Pancreas (tissue), 10 donors: Measurements from ENCODE around the gene NEUROG3. TPM values are rescaled to one million over a fixed set of nuclear protein-coding genes. Genes with fewer than 3 reads are reported as not detected.
A peak's percentile ranks its signal among the peaks of the same experiment; 100 is the strongest.

Source experiments
- ATAC-seq, 4 donors: fragments of 200-7000 bp; cut with Tn5 transposase; one replicate each; pipeline versions ENCODE4 v1.8.0 to v1.9.1; 2020; ENCODE audit warnings: mild to moderate bottlenecking in 4 of 4, moderate library complexity in 4 of 4
- DNase-seq, 6 donors: peaks; one replicate each; pipeline ENCODE4 v3.0.0-alpha.2; 2020
- FAIRE-seq: peaks from 2 replicates; lab custom pipeline; 2012; peaks lifted over from hg19 to GRCh38; lab: Jason Lieb, UNC
- H3K27ac ChIP-seq, 4 donors: fragments of 200-600 bp; sonication (generic); 1 replicate in 3 of 4; 2 replicates in 1 of 4; pipeline versions ENCODE4 v1.5.0 to v1.8.0; 2020
- H3K27me3 ChIP-seq, 4 donors: fragments of 200-600 bp; one replicate each; pipeline ENCODE4 v1.8.0; 2021
- H3K36me3 ChIP-seq, 3 donors: fragments of 200-600 bp; sonication (generic) in 1 of 3; one replicate each; pipeline versions ENCODE4 v1.5.0 to v1.8.0; 2020 to 2021
- H3K4me1 ChIP-seq, 3 donors: fragments of 200-600 bp; one replicate each; pipeline ENCODE4 v1.8.0; 2021
- H3K4me3 ChIP-seq, 4 donors: fragments of 200-600 bp; sonication (generic) in 2 of 4; one replicate each; pipeline versions ENCODE4 v1.5.0 to v1.8.0; 2020 to 2021
- H3K9me3 ChIP-seq, 4 donors: fragments of 200-600 bp; one replicate each; pipeline ENCODE4 v1.8.0; 2021
- WGBS, 2 donors: extraction: QIAGEN DNeasy Blood & Tissue Kit; methylation state at CpG; one replicate each; pipeline ENCODE4 v1.1.7; 2013; 5-methylcytosine and 5-hydroxymethylcytosine counted together
- intact Hi-C, 3 donors: fragments of 100-400 bp; cut with DNase I; formaldehyde crosslinking; loops; one replicate each; pipeline versions ENCODE4 v1.11.1 to v1.14.2; 2022
- polyA plus RNA-seq, 2 donors: library from polyadenylated mRNA; stranded (reverse); fragments of 200-250 nt; gene quantifications; one replicate each; pipeline ENCODE4 v1.2.3, GENCODE V29; 2013
- total RNA-seq, 6 donors: library from RNA; stranded (reverse); fragmentation: NEBNext Ultra II Directional in 4 of 6; extraction: Animal tissue kit (Norgen Biotek cat#: 25700) in 4 of 6; gene quantifications; one replicate each; pipeline versions ENCODE4 v1.2.1 to v1.2.4, GENCODE V29; 2021 to 2023
- TF ChIP-seq, protein P1 (sequence below), 4 donors: fragments of 200-600 bp; sonication (generic) in 3 of 4; IDR thresholded peaks; one replicate each; pipeline versions ENCODE4 v1.5.0 to v1.8.0; 2021; ENCODE audit warnings: antibody characterized with exemption in 4 of 4
- donor health status: healthy with polysubstance abuse.
- donor health status: DM: no; HTN: no; CAD: no; lungs with moderate emphysema.
- donor health status: DM: no; HTN: no; CAD: no.
- donor health status: control.
- donor health status: control.
- donor health status: Bipolar disorder and iron deficiency.
- donor health status: DM: yes; HTN: yes; CAD: no.
- donor health status: DM: no; HTN: no; CAD: no.
- donor health status: DM: no; HTN: no; CAD: no.
- donor health status: DM: yes; HTN: yes; CAD: no.

The NEUROG3 gene
- total and polyA plus RNA-seq, 8 donors, result 0.20 TPM; not detected in 7

DNA sequence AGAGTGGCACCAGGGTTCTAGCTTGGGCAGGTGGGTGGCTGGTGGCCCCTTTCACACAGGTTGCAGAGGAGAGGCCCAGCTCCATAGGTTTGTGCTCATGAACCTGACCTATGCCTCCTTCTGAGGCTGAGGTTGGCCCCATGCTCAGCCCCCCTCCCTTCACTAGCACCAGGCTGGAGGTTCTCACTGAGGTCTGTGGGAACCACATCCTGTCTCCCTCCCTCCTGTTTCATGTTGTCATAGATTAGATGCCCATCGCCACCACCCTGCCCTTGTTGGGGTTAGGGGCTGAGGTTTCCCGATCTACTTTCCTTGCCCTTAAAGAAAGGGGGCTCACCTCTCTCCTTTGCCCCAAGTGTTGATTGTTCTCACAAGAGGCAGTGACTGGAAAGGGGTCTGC lies 14.7 kb downstream of the NEUROG3 start:
- FAIRE-seq, result no peak
- no peak for DNase-seq
- Histone ChIP-seq H3K9me3 (no peaks in the 10 kb centered on the region), H3K36me3 (no peaks in the 10 kb centered on the region), H3K27me3 (no peaks in the 10 kb centered on the region), H3K27ac (no peak overlapping the region), H3K4me3 (no peak overlapping the region), H3K4me1 (no peaks in the 10 kb centered on the region)
- ATAC-seq, result no peak
- TF ChIP-seq, protein P1, sequence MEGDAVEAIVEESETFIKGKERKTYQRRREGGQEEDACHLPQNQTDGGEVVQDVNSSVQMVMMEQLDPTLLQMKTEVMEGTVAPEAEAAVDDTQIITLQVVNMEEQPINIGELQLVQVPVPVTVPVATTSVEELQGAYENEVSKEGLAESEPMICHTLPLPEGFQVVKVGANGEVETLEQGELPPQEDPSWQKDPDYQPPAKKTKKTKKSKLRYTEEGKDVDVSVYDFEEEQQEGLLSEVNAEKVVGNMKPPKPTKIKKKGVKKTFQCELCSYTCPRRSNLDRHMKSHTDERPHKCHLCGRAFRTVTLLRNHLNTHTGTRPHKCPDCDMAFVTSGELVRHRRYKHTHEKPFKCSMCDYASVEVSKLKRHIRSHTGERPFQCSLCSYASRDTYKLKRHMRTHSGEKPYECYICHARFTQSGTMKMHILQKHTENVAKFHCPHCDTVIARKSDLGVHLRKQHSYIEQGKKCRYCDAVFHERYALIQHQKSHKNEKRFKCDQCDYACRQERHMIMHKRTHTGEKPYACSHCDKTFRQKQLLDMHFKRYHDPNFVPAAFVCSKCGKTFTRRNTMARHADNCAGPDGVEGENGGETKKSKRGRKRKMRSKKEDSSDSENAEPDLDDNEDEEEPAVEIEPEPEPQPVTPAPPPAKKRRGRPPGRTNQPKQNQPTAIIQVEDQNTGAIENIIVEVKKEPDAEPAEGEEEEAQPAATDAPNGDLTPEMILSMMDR (IDR thresholded peaks at IDR 0.05), result no peak
- intact Hi-C loops, result no loop called here
- 83 to 89% methylated on average over 2 of the region's 2 CpGs for WGBS, 2 donors

DNA sequence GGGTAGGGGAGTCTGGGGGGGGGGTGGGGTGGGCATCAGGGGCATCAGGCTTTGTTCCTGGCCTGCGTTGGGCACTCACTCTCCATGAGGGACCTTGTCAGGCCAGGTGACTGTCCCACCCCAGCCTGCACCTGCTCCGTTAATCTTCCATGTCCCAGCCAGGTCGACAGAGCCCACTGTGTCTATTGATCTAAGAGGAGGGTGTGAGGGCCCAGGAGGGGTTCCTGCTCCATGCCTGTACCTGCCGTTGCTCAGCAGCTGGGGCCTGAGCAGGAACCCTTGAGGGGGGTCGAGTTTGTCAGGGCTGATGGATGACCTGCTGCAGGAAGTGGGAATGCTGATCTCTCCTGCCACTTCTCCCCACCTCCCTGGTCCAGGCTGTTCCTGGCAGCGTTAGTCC lies 18.6 kb downstream of the NEUROG3 start:
- WGBS, 2 donors, result 16 to 17% methylated on average over 5 to 6 of the region's 6 CpGs
- intact Hi-C loops, result no loop called here
- Histone ChIP-seq H3K36me3 (no peaks in the 10 kb centered on the region), H3K27ac (no peak overlapping the region), H3K27me3 (no peaks in the 10 kb centered on the region), H3K9me3 (no peaks in the 10 kb centered on the region), H3K4me3 (no peak overlapping the region), H3K4me1 (no peaks in the 10 kb centered on the region)
- DNase-seq (no peak), ATAC-seq (peak in 1 of 4 donors; percentile 22), FAIRE-seq (no peak)
- TF ChIP-seq, protein P1 (IDR thresholded peaks at IDR 0.05), result no peak

DNA sequence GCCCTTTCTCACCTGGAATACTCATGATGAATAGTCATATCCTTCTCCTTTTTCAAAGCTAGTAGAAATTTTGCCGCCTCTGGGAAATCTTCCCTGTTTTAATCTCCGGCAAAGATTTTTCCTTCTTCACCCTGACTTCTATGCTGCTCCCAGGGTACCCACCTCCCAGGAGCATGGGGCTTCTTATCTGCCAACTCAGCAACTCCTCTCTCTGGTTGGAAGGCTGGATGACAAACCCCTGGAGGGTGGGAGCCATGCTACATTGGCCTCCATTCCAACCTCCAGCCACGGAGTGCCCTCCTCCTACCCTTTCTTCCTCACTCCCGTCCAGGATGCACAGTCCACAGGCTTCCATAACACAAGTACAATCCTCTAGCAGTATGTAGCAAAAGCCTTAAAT lies 19.9 kb downstream of the NEUROG3 start:
- ATAC-seq (no peak), FAIRE-seq (no peak), DNase-seq (no peak)
- 77 to 81% methylated on average over 4 of the region's 4 CpGs for WGBS, 2 donors
- Histone ChIP-seq H3K9me3 (no peaks in the 10 kb centered on the region), H3K27me3 (no peaks in the 10 kb centered on the region), H3K4me3 (no peak overlapping the region), H3K27ac (no peak overlapping the region), H3K36me3 (no peaks in the 10 kb centered on the region), H3K4me1 (no peaks in the 10 kb centered on the region)
- TF ChIP-seq, protein P1 (IDR thresholded peaks at IDR 0.05), result no peak
- intact Hi-C loops, result no loop called here

DNA sequence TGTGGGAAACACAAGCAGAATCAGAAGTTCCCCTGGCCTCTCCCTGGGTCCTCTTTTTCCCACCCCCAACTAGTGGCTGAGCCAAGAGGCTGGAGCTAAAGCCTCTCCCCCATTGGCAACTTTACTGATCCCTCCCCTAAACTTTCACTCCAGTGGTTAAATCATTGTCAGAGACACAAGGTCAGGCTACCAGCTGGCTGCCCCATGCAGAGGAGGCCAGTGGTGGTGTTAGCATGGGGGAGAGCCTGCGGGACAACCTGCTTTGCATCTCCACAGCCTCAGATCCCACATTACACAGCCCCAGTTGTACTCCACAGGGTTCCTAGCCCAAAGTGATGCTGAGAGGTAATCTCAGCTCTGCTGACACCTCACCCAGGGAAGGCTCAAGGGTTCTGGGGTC lies 21.0 kb downstream of the NEUROG3 start:
- Histone ChIP-seq H3K27ac (no peak overlapping the region), H3K27me3 (no peaks in the 10 kb centered on the region), H3K4me1 (no peaks in the 10 kb centered on the region), H3K4me3 (no peak overlapping the region), H3K36me3 (no peaks in the 10 kb centered on the region), H3K9me3 (no peaks in the 10 kb centered on the region)
- ATAC-seq (peak in 2 of 4 donors; percentile 32 to 70), FAIRE-seq (no peak), DNase-seq (peak in 1 of 6 donors; percentile 15)
- TF ChIP-seq, protein P1 (IDR thresholded peaks at IDR 0.05), result no peak
- intact Hi-C loops, result no loop called here
- WGBS, 2 donors, result 0 to 9% methylated on average over 1 of the region's 1 CpG

DNA sequence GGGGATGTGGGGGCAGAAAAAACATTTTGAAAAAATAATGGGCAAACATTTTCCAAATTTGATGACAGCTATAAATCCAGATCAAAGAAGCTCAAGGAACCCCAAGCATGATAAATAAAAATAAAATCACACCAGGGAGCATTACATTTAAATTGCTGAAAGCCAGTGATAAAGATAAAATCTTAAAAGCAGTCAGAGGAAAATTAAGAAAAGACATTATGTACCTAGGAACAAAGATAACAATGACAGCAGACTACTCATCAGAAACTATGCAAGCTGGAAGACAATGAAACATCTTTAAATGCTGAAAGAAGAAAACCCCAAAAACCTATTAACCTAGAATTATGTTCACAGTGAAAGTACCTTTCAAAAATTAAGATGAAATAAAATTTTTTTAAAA lies 23.3 kb downstream of the NEUROG3 start:
- H3K27me3 ChIP-seq, result no peaks in the 10 kb centered on the region
- no peaks in the 10 kb centered on the region for H3K4me1 ChIP-seq
- H3K9me3 ChIP-seq, result no peaks in the 10 kb centered on the region
- H3K36me3 ChIP-seq, result no peaks in the 10 kb centered on the region
- TF ChIP-seq, protein P1 (IDR thresholded peaks at IDR 0.05), result no peak
- FAIRE-seq (no peak), DNase-seq (no peak), ATAC-seq (no peak)
- intact Hi-C loops, result no loop called here
- no peak overlapping the region for H3K27ac ChIP-seq
- no peak overlapping the region for H3K4me3 ChIP-seq
